ENCODE results near the gene SYNE1.

DNA sequence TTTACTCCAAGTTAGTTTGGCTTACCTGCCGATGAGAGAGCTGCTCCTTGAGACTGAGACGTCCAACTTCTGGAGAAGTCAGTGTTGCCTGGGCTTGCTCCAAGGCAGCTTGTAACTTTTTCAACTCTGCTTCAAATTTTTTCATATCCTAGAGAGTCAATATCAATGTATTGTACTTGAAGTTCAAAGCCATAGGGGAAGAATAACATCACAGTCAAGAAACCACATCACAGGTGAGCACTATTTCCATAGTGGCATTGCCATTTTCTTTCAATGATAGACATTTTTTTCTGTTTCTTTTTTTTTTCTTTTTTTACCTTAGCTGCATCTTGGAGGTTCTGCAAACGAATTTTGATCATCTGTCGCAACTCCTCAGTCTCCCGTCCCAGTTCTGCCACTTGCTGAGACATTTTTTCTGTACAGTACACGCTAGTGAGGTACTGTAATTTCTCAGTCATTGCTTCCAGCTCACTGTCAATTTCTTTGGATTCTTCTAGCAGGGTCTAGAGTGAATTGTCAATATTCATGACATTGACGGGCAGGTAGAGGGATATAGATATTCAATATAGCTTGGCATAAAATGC is 326.7 kb downstream of the SYNE1 start:
- TF ChIP-seq, protein P1, sequence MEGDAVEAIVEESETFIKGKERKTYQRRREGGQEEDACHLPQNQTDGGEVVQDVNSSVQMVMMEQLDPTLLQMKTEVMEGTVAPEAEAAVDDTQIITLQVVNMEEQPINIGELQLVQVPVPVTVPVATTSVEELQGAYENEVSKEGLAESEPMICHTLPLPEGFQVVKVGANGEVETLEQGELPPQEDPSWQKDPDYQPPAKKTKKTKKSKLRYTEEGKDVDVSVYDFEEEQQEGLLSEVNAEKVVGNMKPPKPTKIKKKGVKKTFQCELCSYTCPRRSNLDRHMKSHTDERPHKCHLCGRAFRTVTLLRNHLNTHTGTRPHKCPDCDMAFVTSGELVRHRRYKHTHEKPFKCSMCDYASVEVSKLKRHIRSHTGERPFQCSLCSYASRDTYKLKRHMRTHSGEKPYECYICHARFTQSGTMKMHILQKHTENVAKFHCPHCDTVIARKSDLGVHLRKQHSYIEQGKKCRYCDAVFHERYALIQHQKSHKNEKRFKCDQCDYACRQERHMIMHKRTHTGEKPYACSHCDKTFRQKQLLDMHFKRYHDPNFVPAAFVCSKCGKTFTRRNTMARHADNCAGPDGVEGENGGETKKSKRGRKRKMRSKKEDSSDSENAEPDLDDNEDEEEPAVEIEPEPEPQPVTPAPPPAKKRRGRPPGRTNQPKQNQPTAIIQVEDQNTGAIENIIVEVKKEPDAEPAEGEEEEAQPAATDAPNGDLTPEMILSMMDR (IDR thresholded peaks at IDR 0.05) = no peak
- TF ChIP-seq USF1 (CRISPR knock-in tag; IDR thresholded peaks at IDR 0.05) = no peak
- TF ChIP-seq ATF3 (CRISPR knock-in tag; conservative IDR thresholded peaks at IDR 0.05) = no peak
- TF ChIP-seq, protein P2, sequence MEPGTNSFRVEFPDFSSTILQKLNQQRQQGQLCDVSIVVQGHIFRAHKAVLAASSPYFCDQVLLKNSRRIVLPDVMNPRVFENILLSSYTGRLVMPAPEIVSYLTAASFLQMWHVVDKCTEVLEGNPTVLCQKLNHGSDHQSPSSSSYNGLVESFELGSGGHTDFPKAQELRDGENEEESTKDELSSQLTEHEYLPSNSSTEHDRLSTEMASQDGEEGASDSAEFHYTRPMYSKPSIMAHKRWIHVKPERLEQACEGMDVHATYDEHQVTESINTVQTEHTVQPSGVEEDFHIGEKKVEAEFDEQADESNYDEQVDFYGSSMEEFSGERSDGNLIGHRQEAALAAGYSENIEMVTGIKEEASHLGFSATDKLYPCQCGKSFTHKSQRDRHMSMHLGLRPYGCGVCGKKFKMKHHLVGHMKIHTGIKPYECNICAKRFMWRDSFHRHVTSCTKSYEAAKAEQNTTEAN (CRISPR knock-in tag; IDR thresholded peaks at IDR 0.05) = no peak
- TF ChIP-seq CBFB (CRISPR knock-in tag; IDR thresholded peaks at IDR 0.05; ENCODE audit: low read depth) = no peak
- TF ChIP-seq, protein P3, sequence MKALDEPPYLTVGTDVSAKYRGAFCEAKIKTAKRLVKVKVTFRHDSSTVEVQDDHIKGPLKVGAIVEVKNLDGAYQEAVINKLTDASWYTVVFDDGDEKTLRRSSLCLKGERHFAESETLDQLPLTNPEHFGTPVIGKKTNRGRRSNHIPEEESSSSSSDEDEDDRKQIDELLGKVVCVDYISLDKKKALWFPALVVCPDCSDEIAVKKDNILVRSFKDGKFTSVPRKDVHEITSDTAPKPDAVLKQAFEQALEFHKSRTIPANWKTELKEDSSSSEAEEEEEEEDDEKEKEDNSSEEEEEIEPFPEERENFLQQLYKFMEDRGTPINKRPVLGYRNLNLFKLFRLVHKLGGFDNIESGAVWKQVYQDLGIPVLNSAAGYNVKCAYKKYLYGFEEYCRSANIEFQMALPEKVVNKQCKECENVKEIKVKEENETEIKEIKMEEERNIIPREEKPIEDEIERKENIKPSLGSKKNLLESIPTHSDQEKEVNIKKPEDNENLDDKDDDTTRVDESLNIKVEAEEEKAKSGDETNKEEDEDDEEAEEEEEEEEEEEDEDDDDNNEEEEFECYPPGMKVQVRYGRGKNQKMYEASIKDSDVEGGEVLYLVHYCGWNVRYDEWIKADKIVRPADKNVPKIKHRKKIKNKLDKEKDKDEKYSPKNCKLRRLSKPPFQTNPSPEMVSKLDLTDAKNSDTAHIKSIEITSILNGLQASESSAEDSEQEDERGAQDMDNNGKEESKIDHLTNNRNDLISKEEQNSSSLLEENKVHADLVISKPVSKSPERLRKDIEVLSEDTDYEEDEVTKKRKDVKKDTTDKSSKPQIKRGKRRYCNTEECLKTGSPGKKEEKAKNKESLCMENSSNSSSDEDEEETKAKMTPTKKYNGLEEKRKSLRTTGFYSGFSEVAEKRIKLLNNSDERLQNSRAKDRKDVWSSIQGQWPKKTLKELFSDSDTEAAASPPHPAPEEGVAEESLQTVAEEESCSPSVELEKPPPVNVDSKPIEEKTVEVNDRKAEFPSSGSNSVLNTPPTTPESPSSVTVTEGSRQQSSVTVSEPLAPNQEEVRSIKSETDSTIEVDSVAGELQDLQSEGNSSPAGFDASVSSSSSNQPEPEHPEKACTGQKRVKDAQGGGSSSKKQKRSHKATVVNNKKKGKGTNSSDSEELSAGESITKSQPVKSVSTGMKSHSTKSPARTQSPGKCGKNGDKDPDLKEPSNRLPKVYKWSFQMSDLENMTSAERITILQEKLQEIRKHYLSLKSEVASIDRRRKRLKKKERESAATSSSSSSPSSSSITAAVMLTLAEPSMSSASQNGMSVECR (CRISPR knock-in tag; IDR thresholded peaks at IDR 0.05; ENCODE audit: borderline replicate concordance) = no peak
- no peak for TF ChIP-seq FOXJ3 (CRISPR knock-in tag; IDR thresholded peaks at IDR 0.05; ENCODE audit: borderline replicate concordance)
- no peak for TF ChIP-seq NR2C2 (CRISPR knock-in tag; IDR thresholded peaks at IDR 0.05)
- TF ChIP-seq CREM (CRISPR knock-in tag; IDR thresholded peaks at IDR 0.05) = no peak
- no peak for TF ChIP-seq JUN (CRISPR knock-in tag; IDR thresholded peaks at IDR 0.05)
- TF ChIP-seq ESRRA (CRISPR knock-in tag; IDR thresholded peaks at IDR 0.05; ENCODE audit: borderline replicate concordance) = no peak
- TF ChIP-seq ZNF263 (CRISPR knock-in tag; IDR thresholded peaks at IDR 0.05; ENCODE audit: low read depth) = no peak
- no peak for TF ChIP-seq ZNF396 (CRISPR knock-in tag; IDR thresholded peaks at IDR 0.05; ENCODE audit: borderline replicate concordance)

All from WTC11 (cell line).